BJ (cell line): ENCODE data around the gene SNRPB. TPM values are rescaled to one million over a fixed set of nuclear protein-coding genes. Genes with fewer than 3 reads are reported as not detected.

Experiments
- CTCF ChIA-PET: fragments of 350-600 bp; formaldehyde crosslinking; extraction: SDS; loops from one replicate; lab custom pipeline; 2021; ENCODE audit warnings: antibody characterized with exemption, inconsistent platforms; lab: Yijun Ruan, JAX
- POLR2A ChIA-PET: fragments of 300-600 bp; sonication (Branson Sonifier 250); formaldehyde crosslinking; extraction: SDS; loops from one replicate; lab custom pipeline; 2021; ENCODE audit warnings: antibody characterized with exemption; lab: Charles Lee
- DNase-seq: peaks from one replicate; pipeline ENCODE4 v3.0.0-alpha.2; 2011; ENCODE audit warnings: low read depth
- H3K27me3 ChIP-seq: 2 replicates; pipeline ENCODE4 v1.6.0; 2011; ENCODE audit warnings: low read length; ENCODE audit not compliant: control insufficient read depth, insufficient read depth
- H3K36me3 ChIP-seq: 2 replicates; pipeline ENCODE4 v1.5.1; 2011; ENCODE audit warnings: low read length; ENCODE audit not compliant: control insufficient read depth, insufficient read depth
- H3K4me3 ChIP-seq: 2 replicates; pipeline ENCODE4 v1.5.1; 2011; ENCODE audit warnings: low read depth, mild to moderate bottlenecking, control low read depth, low read length
- polyA plus RNA-seq: library from polyadenylated mRNA; depleted of rRNA; stranded (reverse); fragments of >200 nt; gene quantifications from 2 replicates; pipeline ENCODE4 v1.2.3, GENCODE V29; 2011
- TF ChIP-seq, protein P1 (sequence below): IDR thresholded peaks from 2 replicates; pipeline ENCODE4 v1.5.1; 2011; ENCODE audit warnings: low read depth, mild to moderate bottlenecking, control low read depth, inconsistent platforms, low read length, moderate library complexity; ENCODE audit not compliant: insufficient read depth

Gene SNRPB
- polyA plus RNA-seq, 1 experiment: 178 TPM

DNA sequence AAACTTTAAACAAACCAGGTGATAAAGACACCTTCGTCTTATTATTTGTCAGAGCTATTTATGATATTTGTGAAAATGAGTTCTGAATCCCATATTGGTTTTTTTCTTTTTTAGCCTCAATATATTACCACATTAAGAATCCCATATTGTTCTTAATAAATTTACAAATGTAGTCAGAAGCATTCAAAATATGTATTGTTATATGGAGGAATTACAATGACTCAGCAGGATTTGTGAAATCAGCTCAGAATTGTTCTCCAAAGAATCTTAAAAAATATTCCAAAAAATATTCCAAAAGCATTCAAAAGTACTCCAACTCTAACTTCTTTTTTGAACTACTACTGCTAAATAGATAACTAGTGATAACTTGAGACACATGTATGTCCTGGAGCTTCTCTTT is 44.6 kb upstream of the SNRPB start:
- POLR2A ChIA-PET: no interaction called here

DNA sequence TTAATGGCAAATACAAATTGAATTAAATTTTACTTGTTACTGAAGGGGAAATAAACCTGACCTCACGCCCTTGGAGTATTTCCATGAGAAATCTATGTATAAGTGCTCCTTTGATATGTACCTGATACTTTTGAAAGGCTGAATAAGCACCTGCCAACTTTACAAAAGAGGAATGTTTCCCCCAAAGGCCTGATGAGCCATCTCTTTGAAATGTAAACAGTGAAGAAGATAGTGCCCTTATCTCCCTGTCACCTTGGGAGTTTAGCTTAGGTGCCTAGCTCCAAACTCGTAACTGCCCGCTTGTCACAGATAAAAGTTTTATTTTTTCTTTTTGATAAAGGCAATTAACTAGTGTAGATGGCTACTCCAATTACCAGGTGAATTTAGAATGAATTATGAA is 39.2 kb upstream of the SNRPB start:
- Histone ChIP-seq H3K4me3 (no peak overlapping the region), H3K36me3 (no peaks in the 10 kb centered on the region), H3K27me3 (no peaks in the 10 kb centered on the region)
- DNase-seq: no peak
- TF ChIP-seq, protein P1, sequence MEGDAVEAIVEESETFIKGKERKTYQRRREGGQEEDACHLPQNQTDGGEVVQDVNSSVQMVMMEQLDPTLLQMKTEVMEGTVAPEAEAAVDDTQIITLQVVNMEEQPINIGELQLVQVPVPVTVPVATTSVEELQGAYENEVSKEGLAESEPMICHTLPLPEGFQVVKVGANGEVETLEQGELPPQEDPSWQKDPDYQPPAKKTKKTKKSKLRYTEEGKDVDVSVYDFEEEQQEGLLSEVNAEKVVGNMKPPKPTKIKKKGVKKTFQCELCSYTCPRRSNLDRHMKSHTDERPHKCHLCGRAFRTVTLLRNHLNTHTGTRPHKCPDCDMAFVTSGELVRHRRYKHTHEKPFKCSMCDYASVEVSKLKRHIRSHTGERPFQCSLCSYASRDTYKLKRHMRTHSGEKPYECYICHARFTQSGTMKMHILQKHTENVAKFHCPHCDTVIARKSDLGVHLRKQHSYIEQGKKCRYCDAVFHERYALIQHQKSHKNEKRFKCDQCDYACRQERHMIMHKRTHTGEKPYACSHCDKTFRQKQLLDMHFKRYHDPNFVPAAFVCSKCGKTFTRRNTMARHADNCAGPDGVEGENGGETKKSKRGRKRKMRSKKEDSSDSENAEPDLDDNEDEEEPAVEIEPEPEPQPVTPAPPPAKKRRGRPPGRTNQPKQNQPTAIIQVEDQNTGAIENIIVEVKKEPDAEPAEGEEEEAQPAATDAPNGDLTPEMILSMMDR: no peak
- ChIA-PET CTCF (interaction anchor here (1.2 to 4.8 kb wide), 4 partner anchors 11 to 14 kb away, joined by 5 to 18 read pairs (median 12); no protein-coding TSS in a partner anchor), POLR2A (no interaction called here)

More for the DNA sequence above, 44.6 kb upstream of the SNRPB start:
- CTCF ChIA-PET: interaction anchor here (0.7 to 5.7 kb wide), 2 partner anchors 9 to 22 kb away, joined by 3 to 32 read pairs; no protein-coding TSS in a partner anchor
- TF ChIP-seq, protein P1: no peak
- no peaks in the 10 kb centered on the region for H3K36me3 ChIP-seq
- no peak overlapping the region for H3K4me3 ChIP-seq
- DNase-seq: no peak
- no peaks in the 10 kb centered on the region for H3K27me3 ChIP-seq

DNA sequence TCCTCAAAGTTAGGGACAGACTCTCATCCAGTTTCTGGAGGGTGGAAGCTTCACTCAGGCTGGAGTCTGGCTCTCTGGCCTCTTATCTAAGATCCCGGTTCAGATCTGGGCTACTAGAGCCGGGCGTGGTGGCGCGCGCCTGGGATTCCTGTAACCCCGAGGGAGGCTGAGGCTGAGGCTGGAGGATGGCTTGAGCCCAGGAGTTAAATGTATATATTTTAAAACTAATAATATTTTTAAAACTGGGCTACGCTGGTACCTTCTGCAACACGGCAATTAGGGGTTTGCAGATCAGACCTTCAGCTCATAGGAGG is 38.8 kb upstream of the SNRPB start:
- H3K27me3 ChIP-seq: no peaks in the 10 kb centered on the region
- DNase-seq: no peak
- peak overlapping the region; percentile 74 for H3K4me3 ChIP-seq
- POLR2A ChIA-PET: no interaction called here
- no peaks in the 10 kb centered on the region for H3K36me3 ChIP-seq
- CTCF ChIA-PET: interaction anchor here (1.2 to 3.2 kb wide), 3 partner anchors 11 to 15 kb away, joined by 5 to 13 read pairs (median 11); no protein-coding TSS in a partner anchor
- TF ChIP-seq, protein P1: no peak

DNA sequence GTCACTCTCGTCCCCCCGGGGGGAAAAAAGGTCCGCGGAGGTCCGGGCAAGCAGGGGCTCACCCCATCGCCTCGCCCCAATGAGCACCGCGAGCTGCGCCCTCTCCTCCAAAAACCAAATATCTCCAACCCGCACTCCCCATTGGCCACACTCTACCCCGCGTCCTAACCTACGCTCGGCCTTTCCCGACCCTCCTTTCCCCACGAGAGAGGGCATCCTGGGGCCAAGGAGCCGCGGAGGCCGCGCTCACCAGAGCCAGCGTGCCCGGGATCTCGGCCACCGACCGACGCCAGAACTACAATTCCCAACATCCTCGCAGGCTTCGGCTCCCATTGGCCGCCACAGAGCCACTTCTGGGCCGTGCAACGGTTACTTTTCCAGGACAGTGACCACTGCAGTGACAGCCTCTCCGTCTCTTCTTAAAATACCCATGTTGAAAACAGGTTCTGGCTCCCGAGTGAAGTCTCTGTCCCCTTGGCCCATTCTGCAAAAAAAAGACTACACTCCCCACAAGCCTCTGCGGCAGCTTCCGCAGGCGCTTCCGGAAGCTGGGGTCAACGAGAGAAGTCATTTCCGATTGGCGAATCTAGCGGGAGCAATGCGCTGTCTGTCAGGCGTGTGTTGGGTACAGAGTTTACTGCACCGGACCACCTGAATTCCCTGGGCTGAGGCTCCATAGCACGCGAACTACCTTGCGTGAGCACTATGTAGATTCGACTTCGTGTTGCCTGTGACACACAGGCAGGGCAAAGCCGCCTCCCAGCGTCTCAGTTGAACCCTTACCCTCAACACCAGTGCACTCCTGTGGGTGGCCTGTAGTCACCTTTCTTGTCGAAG is 38.3 kb upstream of the SNRPB start, which contains the start of gene ZNF343:
Gene ZNF343, minus strand, starts transcription at position 285 of the 837 bp plus-strand sequence. CDS start 15,020 bp downstream, outside the sequence.
- CTCF ChIA-PET: interaction anchor here (0.7 to 3.2 kb wide), 4 partner anchors 12 to 55 kb away, joined by 3 to 13 read pairs (median 8); no protein-coding TSS in a partner anchor
- TF ChIP-seq, protein P1: no peak
- no peak for DNase-seq
- no peaks in the 10 kb centered on the region for H3K27me3 ChIP-seq
- POLR2A ChIA-PET: no interaction called here
- H3K4me3 ChIP-seq: peak within 1 kb of the TSS; percentile 74
- H3K36me3 ChIP-seq: no peaks in the 10 kb centered on the region
